HG03039 (cell line): ENCODE data around the gene LRFN5.

ENCODE experiments used
- ATAC-seq: cut with Tn5 transposase; IDR thresholded peaks from one replicate; pipeline ENCODE4 v1.9.1; 2021; ENCODE audit warnings: mild to moderate bottlenecking, moderate library complexity; ENCODE audit not compliant: unreplicated experiment

LRFN5 gene

DNA sequence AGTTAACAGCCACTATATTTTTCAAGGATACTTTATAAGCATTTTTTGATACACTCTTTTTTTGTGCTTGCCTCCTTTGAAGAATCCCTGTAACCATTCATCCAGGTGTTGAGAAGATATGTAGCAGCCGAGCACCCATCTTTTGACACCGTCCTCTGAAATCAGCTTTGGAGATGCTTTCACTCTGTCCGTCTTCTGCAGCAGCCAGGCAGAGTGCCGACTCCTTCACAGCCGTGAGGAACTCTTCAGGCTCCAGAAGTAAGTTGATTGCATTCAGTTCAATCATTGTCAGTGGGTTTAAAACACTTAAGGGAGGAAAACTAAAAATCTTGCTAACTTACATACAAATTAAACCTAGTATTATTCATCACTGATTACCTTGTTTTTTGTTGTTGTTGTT lies 160.1 kb downstream of the LRFN5 start:
- ATAC-seq = no peak

DNA sequence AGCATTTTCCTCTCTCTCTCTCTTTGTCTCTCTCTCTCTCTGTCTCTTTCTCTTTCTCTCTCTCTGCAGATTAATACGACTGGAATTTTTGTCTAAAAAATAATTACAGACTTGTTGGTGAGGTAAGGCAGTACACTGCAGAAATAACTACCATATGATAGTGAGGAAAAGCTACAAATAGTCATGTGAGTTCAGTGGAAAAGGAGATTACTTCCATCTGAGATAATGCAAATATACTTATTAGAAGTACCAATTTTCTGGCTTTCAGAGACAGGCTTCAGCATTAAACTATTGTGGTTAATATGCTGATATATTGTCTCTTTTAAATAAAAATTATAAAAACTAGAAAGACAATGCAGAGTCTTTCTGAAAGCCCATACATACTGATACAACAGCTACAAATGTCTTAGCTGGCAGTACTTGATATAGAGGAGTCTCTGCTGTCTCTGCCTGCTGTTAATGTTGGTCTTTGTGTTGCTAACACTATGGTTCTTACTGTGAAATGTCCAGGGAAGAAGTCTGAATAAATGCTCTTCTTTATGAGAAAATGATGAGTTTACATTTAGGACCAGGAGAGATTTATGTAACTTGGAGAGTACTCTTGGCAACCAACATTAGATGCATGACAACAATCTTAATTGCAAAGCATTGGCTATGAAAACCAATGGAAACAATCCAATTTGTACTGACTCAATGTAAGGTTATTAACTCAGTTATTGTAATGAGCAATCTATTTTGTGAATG lies 167.0 kb downstream of the LRFN5 start:
- no peak for ATAC-seq

DNA sequence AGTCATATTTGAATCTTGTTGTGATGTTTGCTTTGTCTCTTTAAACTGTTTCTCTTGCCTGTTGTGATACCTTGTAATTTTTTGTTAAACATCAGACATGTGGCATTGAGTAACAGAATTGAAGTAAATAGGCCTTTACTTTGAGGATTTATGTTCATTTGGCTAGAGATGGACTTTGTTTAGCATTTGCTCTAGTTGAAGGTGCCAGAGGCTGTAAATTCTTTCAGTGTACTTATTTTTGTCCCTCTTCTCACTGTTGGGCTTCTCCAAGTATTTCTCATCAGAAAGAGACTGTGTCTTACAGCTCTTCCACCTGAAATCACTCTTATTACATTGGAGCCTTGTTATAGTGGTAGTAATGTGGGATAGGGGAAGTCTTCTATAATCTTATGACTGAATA lies 175.8 kb downstream of the LRFN5 start:
- ATAC-seq = no peak

DNA sequence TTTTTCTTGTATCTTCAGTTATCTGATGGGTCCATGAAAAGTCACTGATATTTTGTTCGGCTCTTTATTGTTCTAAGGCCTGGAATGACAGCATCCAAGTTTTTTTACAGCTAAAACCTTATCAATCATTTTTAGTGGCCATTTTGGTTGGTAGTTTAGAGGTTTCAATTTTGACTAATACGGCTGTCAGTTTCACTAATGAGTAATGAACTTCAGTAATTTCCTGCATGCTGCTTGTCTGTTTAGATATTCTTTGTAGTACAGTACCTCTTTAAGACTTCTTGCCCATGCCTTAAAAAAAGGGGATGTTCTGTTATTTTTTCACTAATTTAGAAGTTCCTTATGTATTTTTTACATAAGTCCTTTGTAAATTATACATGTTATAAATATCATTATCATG lies 176.7 kb downstream of the LRFN5 start:
- no peak for ATAC-seq

DNA sequence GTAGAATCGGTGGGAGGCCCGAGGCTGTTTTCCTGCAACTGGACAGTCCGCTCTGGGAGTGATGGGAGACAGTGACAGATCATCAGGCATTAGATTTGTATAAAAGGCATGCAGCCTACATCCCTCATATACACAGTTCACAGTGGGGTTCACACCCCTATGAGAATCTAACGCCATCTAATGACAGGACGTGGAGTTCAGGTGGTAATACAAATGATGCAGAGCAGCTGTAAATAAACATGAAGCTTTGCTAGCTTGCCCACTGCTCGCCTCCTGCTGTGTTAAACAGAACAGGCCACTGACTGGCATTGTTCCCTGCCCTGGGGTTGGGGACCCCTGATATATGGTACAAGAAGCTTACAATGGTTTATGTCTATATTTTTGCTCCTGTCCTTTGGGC lies 179.0 kb downstream of the LRFN5 start:
- ATAC-seq = no peak

DNA sequence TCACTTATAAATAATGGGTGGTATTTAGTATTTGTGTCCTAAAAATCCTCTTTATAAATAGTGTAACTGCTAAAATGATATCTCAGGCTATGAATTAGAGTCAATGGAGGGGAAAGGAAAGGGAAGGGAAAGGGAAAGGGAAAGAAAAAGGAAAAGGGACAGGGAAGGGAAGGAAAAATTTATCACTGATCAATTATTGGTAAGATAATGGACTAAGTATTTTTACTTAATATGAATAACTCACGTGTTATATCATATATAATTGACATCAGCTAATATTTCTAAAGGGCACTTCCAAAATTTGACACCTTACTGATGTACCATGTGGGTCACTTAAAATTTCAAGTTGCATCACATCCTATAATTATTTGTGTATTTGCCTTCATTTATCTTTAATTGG lies 193.1 kb downstream of the LRFN5 start:
- ATAC-seq = no peak

DNA sequence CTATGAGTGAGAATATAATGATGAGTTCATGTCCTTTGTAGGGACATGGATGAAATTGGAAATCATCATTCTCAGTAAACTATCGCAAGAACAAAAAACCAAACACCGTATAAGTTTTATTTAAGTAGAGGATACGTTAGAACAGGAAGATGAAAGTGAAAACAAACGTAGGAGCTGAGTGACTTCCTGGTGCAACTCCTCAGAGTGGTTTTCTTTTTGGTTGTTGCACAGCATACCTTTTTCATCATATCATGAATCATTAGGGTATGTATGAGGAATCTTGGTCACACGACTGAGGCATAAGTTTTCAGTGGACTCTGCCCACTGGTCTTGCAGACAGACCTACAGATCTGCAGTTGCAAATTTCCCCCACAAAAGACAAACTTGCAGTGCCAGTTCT lies 199.0 kb downstream of the LRFN5 start:
- no peak for ATAC-seq

DNA sequence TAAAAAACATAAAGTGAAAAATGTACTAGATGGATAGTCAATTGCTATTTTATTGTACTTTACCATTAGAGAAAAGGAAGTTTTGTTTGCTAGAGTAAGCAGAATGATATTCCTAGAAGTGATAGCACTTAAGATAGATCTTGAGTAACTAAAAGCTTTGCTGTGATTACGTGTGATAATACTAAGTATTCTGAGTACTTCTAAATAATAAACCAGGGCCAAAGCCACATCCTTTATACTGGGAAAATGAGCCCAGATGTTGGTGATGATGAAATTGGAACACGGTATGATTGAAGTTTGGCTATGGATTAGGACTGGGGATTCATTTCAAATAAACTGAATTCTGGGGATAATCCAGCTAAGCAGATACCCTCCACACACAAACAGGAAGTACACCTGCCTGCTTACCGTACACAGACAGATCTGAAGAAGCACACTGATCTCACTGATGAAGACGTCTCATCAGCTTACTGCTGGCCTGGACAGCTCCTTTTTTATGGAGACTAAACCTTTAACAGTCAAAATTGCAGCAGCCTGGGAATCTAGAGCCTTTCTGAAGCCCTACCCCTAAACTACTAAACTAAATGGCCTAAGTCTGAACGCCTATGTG lies 199.8 kb downstream of the LRFN5 start:
- ATAC-seq = no peak

DNA sequence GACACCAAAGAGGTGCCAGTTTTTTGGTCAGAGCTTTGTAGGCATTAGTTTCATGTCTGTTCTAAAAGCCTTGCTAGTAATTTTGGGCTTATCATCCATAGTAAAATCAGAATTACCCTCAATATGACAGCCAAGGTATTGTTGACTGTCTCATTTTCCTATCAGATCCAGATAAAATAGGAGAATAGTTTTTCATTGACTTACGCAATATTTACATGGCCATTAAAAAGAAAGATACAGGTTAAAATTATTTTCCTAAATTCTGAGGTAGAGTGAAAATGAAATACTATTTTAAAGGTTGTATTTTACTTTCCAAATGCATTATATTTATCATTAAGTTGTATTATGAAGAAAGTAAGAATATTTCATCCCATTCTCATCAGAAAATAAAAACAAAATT lies 203.7 kb downstream of the LRFN5 start:
- no peak for ATAC-seq

DNA sequence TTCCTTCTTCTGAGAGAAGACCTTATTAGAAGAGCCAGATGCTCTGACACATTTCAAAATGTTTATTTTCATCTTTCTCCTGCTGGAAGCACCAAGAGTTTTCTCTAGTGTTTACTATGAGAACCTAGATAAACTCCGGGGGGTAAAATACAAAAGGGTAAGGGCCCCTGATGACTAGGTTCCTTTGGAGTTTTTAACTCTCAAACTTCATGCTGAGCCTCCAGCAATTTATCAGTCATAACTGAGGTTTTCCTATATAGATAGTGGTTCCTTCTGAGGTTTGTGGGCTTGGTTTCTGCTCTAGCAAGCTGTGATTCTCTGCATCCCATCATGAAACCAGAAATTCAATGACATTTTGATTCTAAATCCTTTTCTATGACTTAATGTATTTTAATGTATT lies 210.9 kb downstream of the LRFN5 start:
- no peak for ATAC-seq

DNA sequence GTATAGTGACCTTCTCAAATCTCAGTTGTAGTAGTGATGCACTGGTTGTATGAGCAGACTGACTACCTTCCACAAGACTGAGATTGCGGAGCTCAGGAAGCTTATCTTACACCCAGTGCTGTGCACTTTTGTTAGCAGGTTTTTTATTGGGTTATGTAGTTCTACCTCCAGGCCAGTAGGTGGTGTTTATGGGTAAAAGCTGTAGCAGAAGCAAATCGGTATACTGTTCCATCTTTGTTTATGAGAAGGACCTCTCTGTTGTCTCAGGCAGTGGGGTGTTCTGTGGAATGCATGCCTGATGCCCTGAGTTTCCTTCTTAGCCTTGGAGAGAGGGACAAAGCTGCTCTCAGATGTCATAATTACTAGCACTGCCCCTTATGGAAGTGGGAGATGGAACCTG lies 217.8 kb downstream of the LRFN5 start:
- no peak for ATAC-seq

DNA sequence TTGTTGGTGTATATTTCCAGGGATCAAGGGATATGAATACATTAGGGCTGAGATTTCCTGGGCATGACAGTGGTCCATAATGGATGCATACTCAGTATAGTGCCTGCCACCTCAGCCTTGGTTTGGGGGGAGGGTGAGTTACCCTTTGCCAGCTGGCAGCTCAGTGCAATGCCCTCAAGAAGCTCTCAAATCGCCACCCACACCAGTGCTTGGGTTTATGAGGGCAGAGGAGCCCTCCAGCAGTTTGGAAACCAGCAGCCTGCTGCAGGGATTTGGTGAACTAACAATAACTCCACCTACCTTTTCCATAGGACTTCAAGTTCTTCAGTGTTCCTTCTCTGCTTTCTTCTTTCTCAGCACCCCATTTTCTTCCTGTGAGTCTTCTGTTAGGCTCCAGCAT lies 218.9 kb downstream of the LRFN5 start:
- ATAC-seq = no peak

DNA sequence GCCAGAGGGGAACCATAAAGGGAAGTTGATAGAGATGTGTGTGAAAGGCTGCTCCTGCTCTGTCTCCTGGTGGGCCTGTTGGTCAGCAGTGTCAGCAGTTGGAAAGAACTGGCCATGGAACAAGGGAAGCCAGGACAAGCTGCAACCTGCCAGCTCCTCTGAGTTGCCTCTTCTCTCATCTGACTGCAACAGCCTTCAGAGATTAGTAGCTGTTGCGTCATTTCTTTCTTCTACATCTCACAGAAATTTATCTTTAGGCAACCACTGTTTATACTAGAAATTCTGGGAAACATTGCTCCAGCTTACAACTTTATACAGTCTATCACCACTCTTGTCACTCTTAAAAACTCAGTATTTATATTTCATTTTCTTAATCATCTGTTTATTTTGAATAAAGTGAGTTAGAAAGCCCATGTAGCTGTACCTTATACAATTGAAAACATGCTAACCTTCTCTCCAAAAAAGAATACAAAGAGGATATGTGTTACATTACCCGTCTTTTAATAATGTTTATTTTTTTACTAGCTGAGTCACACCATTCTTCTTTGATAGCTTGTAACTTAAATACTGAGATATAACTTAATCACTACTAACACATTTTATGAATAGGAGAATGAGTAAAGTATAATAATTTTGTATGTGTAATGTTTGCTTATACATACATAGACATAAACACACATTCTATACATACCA lies 224.2 kb downstream of the LRFN5 start:
- ATAC-seq = no peak

DNA sequence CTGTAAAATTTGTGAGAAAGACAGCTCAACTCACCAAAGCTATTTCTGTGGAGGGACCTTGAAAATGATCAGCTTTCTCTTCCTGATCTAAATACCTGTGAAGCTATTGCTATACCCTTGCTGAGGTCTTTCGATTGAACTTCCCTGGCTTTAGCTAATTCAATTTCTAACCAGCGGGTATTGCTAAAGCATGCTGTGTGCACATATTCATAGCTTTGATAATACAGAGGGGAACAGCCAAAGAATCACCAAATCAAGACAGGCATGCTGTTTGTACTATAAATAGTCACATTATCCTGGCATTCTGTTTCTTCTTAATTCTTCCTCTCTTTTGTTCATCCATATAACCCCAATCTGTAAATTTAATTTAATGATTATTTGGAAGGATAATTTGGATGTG lies 233.0 kb downstream of the LRFN5 start:
- no peak for ATAC-seq

DNA sequence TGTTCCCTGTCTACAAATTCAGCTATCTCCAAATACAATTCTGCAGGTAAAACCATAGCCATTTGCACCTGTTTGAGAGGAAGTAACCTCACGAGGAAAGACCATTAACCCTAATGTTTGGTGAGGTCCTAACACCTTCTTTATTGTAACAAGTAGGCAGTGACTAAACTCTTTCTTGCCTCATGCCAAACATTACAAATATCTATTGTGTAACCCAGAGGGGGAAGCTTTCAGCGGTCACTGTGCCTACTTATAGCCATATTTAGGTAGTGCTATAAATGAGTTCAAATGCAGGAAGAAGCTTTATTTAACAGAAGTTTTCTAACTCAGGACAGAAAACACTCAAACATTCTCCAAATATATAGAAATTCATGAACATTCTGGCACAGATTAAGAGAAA lies 252.7 kb downstream of the LRFN5 start:
- ATAC-seq = no peak

DNA sequence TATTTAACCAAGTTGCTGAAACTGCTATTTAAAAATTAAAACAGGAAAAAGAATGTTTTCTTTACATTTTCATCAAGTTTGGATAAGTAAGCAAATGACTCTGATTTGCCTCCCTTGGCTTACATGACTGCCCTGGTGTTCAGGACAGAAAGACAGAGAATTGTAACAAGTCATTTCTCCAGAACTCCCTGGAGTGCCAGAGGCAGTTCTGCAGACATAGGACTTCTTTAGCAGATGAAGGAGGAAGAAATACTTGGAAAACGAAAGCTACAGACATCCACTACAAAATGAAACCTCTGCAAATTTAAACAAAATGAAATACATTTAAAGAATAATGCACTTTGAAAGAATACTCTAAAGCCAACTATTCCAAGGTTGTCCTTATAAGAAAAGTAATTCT lies 253.9 kb downstream of the LRFN5 start:
- no peak for ATAC-seq

DNA sequence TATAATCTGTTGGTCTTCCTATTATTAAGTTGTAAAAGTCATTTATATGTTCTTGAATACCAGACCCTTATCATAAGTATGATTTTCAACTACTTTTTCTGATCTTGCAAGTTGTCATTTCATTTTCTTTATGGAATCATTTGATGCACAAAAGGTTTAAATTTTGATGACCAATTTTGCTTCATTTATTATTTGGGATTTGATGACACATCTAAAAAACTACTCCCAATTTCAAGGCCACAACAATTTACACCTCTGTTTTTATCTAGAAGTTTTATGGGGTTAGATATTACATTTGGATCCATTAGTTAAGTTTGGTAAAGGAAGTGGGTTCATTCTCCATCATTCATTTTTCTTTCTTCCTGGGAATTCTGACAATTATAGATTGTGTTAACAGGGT lies 259.2 kb downstream of the LRFN5 start:
- no peak for ATAC-seq

DNA sequence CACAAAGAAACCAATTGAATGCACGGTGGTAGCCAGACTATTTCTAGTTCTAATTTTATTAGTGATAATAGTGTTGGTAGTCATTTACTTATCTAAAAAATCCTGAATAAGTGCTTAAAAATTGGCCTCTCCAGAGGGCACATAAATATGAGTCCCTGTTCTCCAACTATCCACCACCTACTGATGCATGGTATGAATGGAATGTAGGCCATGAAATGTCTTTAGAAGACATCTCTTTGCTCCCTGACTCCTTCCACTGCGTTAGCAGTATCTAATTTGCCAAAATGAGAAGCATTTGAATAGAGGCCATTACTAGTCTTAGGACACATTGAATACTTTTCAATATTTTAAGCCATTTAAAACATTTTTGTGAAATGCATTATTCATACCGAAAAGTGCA lies 261.7 kb downstream of the LRFN5 start:
- no peak for ATAC-seq

DNA sequence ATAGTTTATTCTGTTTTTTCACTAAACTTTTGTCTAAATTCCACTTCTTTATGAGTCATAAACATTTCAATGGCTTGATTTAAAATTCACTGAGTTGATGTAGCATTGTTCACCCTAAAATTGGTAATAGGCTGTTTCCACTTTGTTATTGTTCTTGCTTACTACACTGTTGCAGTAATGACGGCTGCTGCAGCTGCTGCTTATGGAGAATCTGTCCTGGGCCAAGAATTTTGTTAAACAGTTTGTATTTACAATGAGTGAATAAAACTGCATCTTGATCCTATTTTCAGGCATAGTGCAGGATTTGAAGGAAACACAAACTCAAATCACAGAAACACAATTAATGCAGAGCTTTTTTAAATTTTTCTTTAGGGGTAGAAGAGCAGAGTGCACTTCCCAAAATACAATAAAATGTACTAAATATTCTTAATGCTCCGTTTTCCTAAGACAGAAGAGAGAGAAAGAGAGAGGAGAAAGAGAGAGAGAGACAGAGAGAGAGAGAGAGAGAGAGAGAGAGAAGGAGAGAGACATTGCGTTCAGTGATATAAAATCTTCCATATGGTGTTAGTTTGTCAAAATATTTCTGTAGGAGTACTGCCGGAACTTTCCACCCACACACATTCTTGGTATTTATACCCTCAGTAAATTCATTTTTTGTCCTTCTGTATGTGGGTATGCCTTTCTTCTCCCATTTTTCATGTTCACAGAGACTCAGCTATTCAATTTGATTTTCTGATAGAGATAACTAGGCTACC lies 266.4 kb downstream of the LRFN5 start:
- no peak for ATAC-seq

DNA sequence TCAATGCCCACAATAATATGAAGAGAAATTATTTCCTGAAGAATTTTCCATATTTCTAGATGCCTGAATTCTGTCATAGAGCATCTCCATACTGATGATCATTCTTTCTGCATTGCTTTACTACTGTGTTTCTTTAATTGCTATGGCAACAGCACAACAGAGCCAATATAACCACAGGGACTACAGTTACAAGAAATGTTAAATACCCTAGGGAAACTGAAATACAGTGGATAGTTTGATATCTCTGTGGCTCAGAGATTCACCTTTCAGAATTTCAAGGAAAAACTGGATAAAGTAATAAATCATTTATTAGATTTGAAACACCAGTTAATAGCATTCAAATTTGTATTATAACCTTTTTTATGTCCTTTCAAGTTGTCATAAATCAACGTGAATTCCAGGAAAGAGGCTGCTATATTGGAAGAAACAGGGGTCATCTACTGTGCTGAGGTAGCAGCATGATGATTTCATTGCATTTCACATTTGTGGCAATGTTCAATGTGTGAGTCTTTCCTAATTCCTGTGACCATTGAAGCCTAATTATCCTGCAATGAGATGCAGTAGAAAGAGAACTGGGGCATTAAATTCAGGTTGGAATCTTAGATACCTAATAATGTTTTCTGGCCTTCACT lies 267.1 kb downstream of the LRFN5 start:
- ATAC-seq = no peak

DNA sequence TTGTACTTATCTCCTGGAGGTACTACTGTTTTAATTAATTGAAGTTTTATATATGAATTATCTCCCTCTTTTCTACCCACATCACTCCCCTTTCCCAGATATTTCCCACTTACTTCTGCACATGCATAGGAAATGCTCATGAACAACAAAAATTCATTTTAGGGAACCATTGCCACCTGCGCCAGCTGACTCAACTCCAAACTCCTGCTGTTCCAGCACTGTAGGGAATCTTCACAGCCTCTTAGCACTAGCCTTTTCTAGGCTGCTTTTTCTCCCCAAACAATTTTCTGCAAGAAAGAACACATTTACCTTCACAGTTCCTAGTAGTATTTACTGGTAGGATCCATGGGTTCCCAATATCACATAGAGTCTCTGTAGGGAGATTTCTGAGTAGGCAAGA lies 268.4 kb downstream of the LRFN5 start:
- no peak for ATAC-seq
